Measurements from ENCODE around the gene MRGPRE. TPM values are rescaled to one million over a fixed set of nuclear protein-coding genes. Genes with fewer than 3 reads are reported as not detected.

Gene MRGPRE
- total RNA-seq, 2 experiments from 2014 or later: not detected

DNA sequence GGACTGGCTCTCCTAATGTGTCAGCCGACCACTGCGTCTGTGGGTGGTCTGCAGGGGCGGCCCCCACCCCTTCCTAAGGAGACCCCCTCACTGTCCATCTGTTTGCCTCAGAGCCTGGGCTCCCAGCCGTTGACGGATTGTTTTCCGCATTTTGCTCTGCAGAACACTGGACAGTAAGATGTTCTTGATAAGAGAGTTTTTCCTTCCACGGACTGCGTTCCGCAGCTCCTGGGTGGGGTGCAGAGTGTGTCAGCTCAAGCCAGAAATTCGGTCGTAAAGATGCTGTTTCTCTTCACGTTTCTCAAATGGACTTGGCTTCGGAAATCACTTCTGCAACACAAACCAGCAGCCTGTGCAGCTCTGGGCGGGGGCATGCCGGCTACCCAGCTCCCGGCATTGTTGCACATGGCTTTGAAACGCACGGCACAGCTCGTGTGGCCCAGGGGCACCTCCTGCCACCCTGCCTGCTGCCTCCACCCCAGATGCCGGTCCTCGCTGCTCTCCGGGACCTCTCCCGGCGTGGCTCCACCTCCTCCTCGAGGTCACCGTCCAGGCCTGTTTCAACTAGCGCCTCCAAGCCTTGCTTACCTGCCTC lies 10.7 kb downstream of the MRGPRE start:
- peaks cover 10% of the 10 kb centered on the region for H3K4me1 Mint-ChIP-seq (ENCODE audit: low read depth)
- POLR2A ChIA-PET: no interaction called here
- H3K9me3 Mint-ChIP-seq: no peaks in the 10 kb centered on the region
- DNase-seq: no peak
- peaks cover 2% of the 10 kb centered on the region for H3K27me3 Mint-ChIP-seq
- intact Hi-C loops (cut with micrococcal nuclease): no loop called here
- H3K4me3 Mint-ChIP-seq: no peak overlapping the region
- CTCF ChIA-PET: no interaction called here
- ATAC-seq: no peak
- TF ChIP-seq, protein P1, sequence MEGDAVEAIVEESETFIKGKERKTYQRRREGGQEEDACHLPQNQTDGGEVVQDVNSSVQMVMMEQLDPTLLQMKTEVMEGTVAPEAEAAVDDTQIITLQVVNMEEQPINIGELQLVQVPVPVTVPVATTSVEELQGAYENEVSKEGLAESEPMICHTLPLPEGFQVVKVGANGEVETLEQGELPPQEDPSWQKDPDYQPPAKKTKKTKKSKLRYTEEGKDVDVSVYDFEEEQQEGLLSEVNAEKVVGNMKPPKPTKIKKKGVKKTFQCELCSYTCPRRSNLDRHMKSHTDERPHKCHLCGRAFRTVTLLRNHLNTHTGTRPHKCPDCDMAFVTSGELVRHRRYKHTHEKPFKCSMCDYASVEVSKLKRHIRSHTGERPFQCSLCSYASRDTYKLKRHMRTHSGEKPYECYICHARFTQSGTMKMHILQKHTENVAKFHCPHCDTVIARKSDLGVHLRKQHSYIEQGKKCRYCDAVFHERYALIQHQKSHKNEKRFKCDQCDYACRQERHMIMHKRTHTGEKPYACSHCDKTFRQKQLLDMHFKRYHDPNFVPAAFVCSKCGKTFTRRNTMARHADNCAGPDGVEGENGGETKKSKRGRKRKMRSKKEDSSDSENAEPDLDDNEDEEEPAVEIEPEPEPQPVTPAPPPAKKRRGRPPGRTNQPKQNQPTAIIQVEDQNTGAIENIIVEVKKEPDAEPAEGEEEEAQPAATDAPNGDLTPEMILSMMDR (IDR thresholded peaks at IDR 0.05): no peak
- no peak overlapping the region for H3K27ac Mint-ChIP-seq
- H3K36me3 Mint-ChIP-seq (ENCODE audit: low read depth): no peaks in the 10 kb centered on the region

DNA sequence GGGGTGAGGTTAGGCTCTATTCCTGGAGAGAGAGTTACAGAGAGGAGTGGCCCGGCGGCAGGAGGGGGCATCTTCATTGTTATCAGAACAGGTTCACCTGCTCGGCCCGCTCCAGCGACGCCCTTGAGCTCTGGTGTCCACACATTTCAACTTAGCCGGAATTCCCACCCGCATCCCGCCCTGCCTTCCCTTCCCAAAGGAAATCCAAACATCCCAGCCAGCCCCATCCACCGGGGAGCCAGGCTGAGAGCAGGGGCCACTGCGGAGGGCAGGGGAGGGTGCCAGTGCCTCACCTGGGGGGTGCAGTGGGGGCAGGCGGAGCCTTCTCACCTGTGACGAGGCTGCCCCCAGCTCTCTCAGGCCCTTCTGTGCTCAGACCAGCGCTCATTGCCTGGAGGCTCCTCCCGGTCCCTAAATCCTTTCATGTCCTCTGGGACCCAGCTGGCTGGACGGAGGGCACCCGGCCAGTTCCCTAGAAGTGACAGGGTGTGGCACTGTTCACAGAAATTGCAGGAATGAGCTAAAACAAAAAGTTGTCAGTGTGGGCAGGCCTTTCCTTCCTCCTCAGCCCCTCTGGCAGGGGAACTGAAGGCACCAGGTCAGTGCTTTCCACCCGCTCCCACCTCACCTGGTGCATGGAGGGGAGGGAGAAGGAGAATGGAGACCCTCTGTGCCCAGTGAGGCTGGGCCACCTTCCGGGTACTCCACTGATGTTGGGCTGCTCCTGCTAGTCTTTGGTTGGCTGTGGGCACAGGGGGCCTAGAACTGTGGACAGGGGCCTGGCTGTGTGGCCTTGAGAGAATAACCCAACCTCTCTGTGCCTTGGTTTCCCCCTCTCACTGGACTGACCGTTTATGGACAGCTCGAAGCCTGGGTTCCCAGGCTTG lies 11.5 kb downstream of the MRGPRE start:
- peaks cover 4% of the 10 kb centered on the region for H3K27me3 Mint-ChIP-seq
- DNase-seq: no peak
- intact Hi-C loops (cut with micrococcal nuclease): no loop called here
- peaks cover 10% of the 10 kb centered on the region for H3K4me1 Mint-ChIP-seq (ENCODE audit: low read depth)
- H3K27ac Mint-ChIP-seq: no peak overlapping the region
- TF ChIP-seq, protein P1 (IDR thresholded peaks at IDR 0.05): no peak
- ATAC-seq: no peak
- H3K36me3 Mint-ChIP-seq (ENCODE audit: low read depth): no peaks in the 10 kb centered on the region
- no peaks in the 10 kb centered on the region for H3K9me3 Mint-ChIP-seq
- no peak overlapping the region for H3K4me3 Mint-ChIP-seq
- POLR2A ChIA-PET: no interaction called here
- CTCF ChIA-PET: no interaction called here

DNA sequence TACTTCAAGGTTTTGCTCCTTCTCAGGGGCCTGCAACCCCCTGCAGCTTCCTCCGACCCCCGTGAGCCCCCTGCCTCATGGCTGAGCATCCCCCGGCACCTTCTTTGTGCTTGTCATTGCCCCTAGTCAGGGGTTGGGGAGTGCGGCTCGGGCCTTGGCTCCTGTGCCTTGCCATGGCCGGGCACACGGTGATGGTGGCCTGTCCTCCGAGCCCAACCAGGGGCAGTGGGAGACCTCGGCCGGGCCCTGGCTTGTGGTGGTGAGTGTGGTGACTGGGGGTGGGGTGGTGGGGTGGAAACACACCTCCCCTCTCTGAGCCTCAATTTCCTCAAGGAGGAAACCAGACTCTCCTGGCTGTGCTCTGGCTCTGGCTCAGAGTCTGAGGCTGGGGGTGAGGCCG lies 12.1 kb downstream of the MRGPRE start:
- intact Hi-C loops (cut with micrococcal nuclease): no loop called here
- Mint-ChIP-seq H3K27me3 (peaks cover 4% of the 10 kb centered on the region), H3K36me3 (ENCODE audit: low read depth) (no peaks in the 10 kb centered on the region), H3K4me3 (no peak overlapping the region), H3K9me3 (no peaks in the 10 kb centered on the region), H3K27ac (no peak overlapping the region), H3K4me1 (ENCODE audit: low read depth) (peaks cover 10% of the 10 kb centered on the region)
- ChIA-PET POLR2A (no interaction called here), CTCF (no interaction called here)
- DNase-seq: no peak
- TF ChIP-seq, protein P1 (IDR thresholded peaks at IDR 0.05): no peak
- no peak for ATAC-seq

DNA sequence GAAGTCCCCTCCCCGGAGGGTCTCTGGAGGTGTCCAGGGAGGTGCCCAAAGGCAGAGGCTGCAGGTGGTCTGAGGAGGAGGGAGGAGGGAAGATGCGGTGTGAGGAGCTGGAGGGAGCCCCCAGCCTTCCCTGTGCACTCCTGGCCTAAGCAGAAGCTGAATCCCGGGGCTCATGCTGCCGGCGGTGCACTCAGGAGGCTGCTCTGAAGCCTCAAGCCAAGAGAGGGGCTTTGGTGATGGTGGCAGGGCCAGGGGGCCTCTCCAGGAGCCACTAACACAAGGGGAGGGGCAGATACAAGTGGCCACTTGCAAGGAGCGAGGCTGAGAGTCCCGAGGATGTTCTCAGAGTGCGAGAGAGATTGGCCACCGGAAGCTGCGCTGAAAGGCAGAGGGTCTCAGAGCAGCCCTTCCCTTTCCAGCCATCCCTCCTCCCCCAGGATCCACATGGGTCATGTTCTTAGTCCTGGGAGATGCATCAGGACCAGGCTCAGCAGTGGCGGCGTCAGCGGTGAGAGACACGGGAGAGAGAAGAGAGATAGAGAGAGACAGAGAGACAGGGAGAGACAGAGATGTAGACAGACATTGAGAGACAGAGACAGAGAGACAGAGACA lies 12.8 kb downstream of the MRGPRE start:
- intact Hi-C loops (cut with micrococcal nuclease): no loop called here
- CTCF ChIA-PET: no interaction called here
- POLR2A ChIA-PET: no interaction called here
- Mint-ChIP-seq H3K27me3 (peaks cover 4% of the 10 kb centered on the region), H3K4me1 (ENCODE audit: low read depth) (peaks cover 10% of the 10 kb centered on the region), H3K4me3 (no peak overlapping the region), H3K36me3 (ENCODE audit: low read depth) (no peaks in the 10 kb centered on the region), H3K27ac (no peak overlapping the region), H3K9me3 (no peaks in the 10 kb centered on the region)
- TF ChIP-seq, protein P1 (IDR thresholded peaks at IDR 0.05): no peak
- no peak for DNase-seq
- no peak for ATAC-seq
